NK-92 (cell line): ENCODE measurements around the gene ALDH6A1.
A peak's percentile ranks its signal among the peaks of the same experiment; 100 is the strongest.
"Not testable (repeated sequence)": the region's sequence is repeated elsewhere in the genome, so short reads cannot be mapped to it uniquely, and the experiment has no call there.

Source experiments
- DNase-seq: peaks from one replicate; lab custom pipeline; 2025; ENCODE audit not compliant: unreplicated experiment; lab: John Stamatoyannopoulos, UW

ALDH6A1 gene

GRCh38 chr14:74084277-74085046 lies at the start of gene ALDH6A1, which contains the start of gene LIN52:
Gene ALDH6A1, minus strand, starts transcription at chr14:74084453. Its CDS starts 59 bp downstream, at chr14:74084394.
Gene LIN52, plus strand, starts transcription at chr14:74084956. Its CDS starts 19 bp downstream, at chr14:74084975.
- DNase-seq = peak; percentile 99

GRCh38 chr14:74127634-74128033 lies 43.4 kb upstream of the ALDH6A1 start:
- no peak for DNase-seq

- no peak for DNase-seq
Observed at GRCh38 chr14:74126315-74127013, 42.2 kb upstream of the ALDH6A1 start.

GRCh38 chr14:74125487-74125886 lies 41.2 kb upstream of the ALDH6A1 start:
- not testable (repeated sequence) for DNase-seq

- not testable (repeated sequence) for DNase-seq
Observed at GRCh38 chr14:74111395-74112216, 27.4 kb upstream of the ALDH6A1 start.

GRCh38 chr14:74109369-74109768 lies 25.1 kb upstream of the ALDH6A1 start:
- DNase-seq = no peak

- DNase-seq = no peak
Observed at GRCh38 chr14:74105381-74105780, 21.1 kb upstream of the ALDH6A1 start.

- DNase-seq = no peak
Observed at GRCh38 chr14:74089251-74090020, 5.2 kb upstream of the ALDH6A1 start.

GRCh38 chr14:74085828-74086227 lies 1.6 kb upstream of the ALDH6A1 start:
- no peak for DNase-seq

- DNase-seq = no peak
Observed at GRCh38 chr14:74085047-74085637, 889 bp upstream of the ALDH6A1 start.

- DNase-seq = no peak
Observed at GRCh38 chr14:74083784-74084276, 423 bp downstream of the ALDH6A1 start.

GRCh38 chr14:74083161-74083560 lies 1.1 kb downstream of the ALDH6A1 start:
- no peak for DNase-seq

GRCh38 chr14:74081491-74081890 lies 2.8 kb downstream of the ALDH6A1 start:
- no peak for DNase-seq

GRCh38 chr14:74080820-74081460 lies 3.3 kb downstream of the ALDH6A1 start:
- DNase-seq = no peak

- DNase-seq = no peak
Observed at GRCh38 chr14:74077401-74077800, 6.9 kb downstream of the ALDH6A1 start.

GRCh38 chr14:74065746-74066575 lies 18.3 kb downstream of the ALDH6A1 start:
- no peak for DNase-seq

- no peak for DNase-seq
Observed at GRCh38 chr14:74064883-74065282, 19.4 kb downstream of the ALDH6A1 start.

GRCh38 chr14:74064426-74064825 lies 19.8 kb downstream of the ALDH6A1 start:
- DNase-seq = no peak

GRCh38 chr14:74062809-74063150 lies 21.5 kb downstream of the ALDH6A1 start:
- DNase-seq = no peak
